ENCODE measurements around the gene OSTN.

Gene OSTN

DNA sequence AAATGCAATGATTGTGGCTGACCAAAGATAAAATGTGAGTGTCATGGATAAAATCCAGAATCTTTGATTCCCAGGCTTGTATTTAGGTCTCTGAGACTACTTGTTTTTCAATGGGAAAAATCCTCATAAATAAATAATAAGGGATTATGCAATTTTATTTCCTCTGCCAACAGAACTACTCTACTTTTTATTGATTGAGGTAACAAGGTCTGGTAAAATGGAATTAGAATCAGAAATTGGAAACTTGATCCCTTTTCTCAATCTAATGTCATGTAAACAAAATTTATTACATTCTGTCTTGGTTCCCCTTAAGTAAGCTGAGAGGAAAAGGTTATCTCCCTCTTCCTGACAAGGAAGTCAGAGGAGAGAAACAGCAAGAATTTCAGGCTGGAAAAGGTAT lies 81.8 kb downstream of the OSTN start:
- Histone ChIP-seq H3K36me3 (ENCODE audit: control insufficient read depth in 2 of 2, insufficient read depth in 2 of 2, low read length in 2 of 2) (no peaks in the 10 kb centered on the region), H3K27ac (ENCODE audit: low read depth in 2 of 2, low read length in 2 of 2) (no peak overlapping the region), H3K9me3 (ENCODE audit: control insufficient read depth in 2 of 2, low read length in 2 of 2) (no peaks in the 10 kb centered on the region), H3K9ac (ENCODE audit: low read depth in 1 of 2, low read length in 2 of 2) (no peak overlapping the region), H3K4me3 (ENCODE audit: low read length in 2 of 2) (no peak overlapping the region), H3K27me3 (ENCODE audit: control insufficient read depth in 2 of 2, insufficient read depth in 2 of 2, low read length in 2 of 2) (no peaks in the 10 kb centered on the region), H3K4me1 (ENCODE audit: control insufficient read depth in 2 of 2, insufficient read depth in 2 of 2, low read length in 2 of 2) (no peaks in the 10 kb centered on the region)

GRCh38 chr3:191282251-191283185 lies 83.5 kb downstream of the OSTN start:
- Histone ChIP-seq H3K9me3 (ENCODE audit: control insufficient read depth in 2 of 2, low read length in 2 of 2) (no peaks in the 10 kb centered on the region), H3K36me3 (ENCODE audit: control insufficient read depth in 2 of 2, insufficient read depth in 2 of 2, low read length in 2 of 2) (no peaks in the 10 kb centered on the region), H3K27ac (ENCODE audit: low read depth in 2 of 2, low read length in 2 of 2) (no peak overlapping the region), H3K4me3 (ENCODE audit: low read length in 2 of 2) (no peak overlapping the region), H3K27me3 (ENCODE audit: control insufficient read depth in 2 of 2, insufficient read depth in 2 of 2, low read length in 2 of 2) (no peaks in the 10 kb centered on the region), H3K4me1 (ENCODE audit: control insufficient read depth in 2 of 2, insufficient read depth in 2 of 2, low read length in 2 of 2) (no peaks in the 10 kb centered on the region), H3K9ac (ENCODE audit: low read depth in 1 of 2, low read length in 2 of 2) (no peak overlapping the region)

GRCh38 chr3:191283400-191283799 lies 84.4 kb downstream of the OSTN start:
- no peaks in the 10 kb centered on the region for H3K9me3 ChIP-seq (ENCODE audit: control insufficient read depth in 2 of 2, low read length in 2 of 2)
- no peak overlapping the region for H3K4me3 ChIP-seq (ENCODE audit: low read length in 2 of 2)
- H3K4me1 ChIP-seq (ENCODE audit: control insufficient read depth in 2 of 2, insufficient read depth in 2 of 2, low read length in 2 of 2), result no peaks in the 10 kb centered on the region
- H3K9ac ChIP-seq (ENCODE audit: low read depth in 1 of 2, low read length in 2 of 2), result no peak overlapping the region
- H3K27ac ChIP-seq (ENCODE audit: low read depth in 2 of 2, low read length in 2 of 2), result no peak overlapping the region
- no peaks in the 10 kb centered on the region for H3K27me3 ChIP-seq (ENCODE audit: control insufficient read depth in 2 of 2, insufficient read depth in 2 of 2, low read length in 2 of 2)
- H3K36me3 ChIP-seq (ENCODE audit: control insufficient read depth in 2 of 2, insufficient read depth in 2 of 2, low read length in 2 of 2), result no peaks in the 10 kb centered on the region

GRCh38 chr3:191290311-191291025 lies 91.4 kb downstream of the OSTN start:
- Histone ChIP-seq H3K27me3 (ENCODE audit: control insufficient read depth in 2 of 2, insufficient read depth in 2 of 2, low read length in 2 of 2) (no peaks in the 10 kb centered on the region), H3K4me1 (ENCODE audit: control insufficient read depth in 2 of 2, insufficient read depth in 2 of 2, low read length in 2 of 2) (no peaks in the 10 kb centered on the region), H3K4me3 (ENCODE audit: low read length in 2 of 2) (no peak overlapping the region), H3K9me3 (ENCODE audit: control insufficient read depth in 2 of 2, low read length in 2 of 2) (no peaks in the 10 kb centered on the region), H3K9ac (ENCODE audit: low read depth in 1 of 2, low read length in 2 of 2) (no peak overlapping the region), H3K27ac (ENCODE audit: low read depth in 2 of 2, low read length in 2 of 2) (peak overlapping the region in 1 of 2 donors; percentile 12), H3K36me3 (ENCODE audit: control insufficient read depth in 2 of 2, insufficient read depth in 2 of 2, low read length in 2 of 2) (no peaks in the 10 kb centered on the region)

DNA sequence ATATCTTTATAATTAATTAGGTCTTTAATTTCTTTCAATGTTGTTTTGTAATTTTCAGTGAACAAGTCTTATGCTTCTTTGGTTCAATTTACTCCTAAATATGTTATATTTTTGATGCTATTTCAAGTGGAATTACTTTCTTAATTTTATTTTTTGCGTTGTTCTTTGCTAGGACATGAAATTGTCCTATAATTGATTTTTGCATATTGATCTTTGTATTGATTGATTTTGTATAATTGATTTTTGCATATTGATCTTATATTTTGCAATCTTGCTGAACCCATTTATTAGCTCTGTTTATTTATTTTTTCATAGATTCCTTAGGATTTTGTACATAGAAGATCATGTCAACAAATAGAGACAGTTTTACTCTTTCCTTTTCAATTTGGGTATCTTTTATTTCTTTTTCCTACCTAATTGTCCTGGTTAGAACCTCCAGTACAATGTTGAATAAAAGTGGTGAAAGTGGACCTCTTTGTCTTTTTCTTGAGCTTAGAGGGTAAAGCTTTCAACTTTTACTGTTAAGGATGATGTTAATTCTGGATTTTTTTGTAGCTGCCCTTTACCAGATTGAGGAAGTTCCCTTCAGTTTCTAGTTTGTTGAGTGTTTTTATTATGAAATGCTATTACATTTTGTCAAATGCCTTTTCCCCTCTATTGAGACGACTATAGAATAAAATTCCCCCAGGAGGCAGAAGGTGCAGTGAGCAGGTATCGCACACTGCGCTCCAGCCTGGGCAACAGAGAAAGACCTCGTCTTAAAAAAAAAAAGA lies 93.4 kb downstream of the OSTN start:
- H3K9me3 ChIP-seq (ENCODE audit: control insufficient read depth in 2 of 2, low read length in 2 of 2), result no peaks in the 10 kb centered on the region
- H3K9ac ChIP-seq (ENCODE audit: low read depth in 1 of 2, low read length in 2 of 2), result no peak overlapping the region

GRCh38 chr3:191294291-191294690 lies 95.2 kb downstream of the OSTN start:
- Histone ChIP-seq H3K9ac (ENCODE audit: low read depth in 1 of 2, low read length in 2 of 2) (no peak overlapping the region), H3K4me3 (ENCODE audit: low read length in 2 of 2) (no peak overlapping the region), H3K4me1 (ENCODE audit: control insufficient read depth in 2 of 2, insufficient read depth in 2 of 2, low read length in 2 of 2) (no peaks in the 10 kb centered on the region), H3K27ac (ENCODE audit: low read depth in 2 of 2, low read length in 2 of 2) (no peak overlapping the region), H3K27me3 (ENCODE audit: control insufficient read depth in 2 of 2, insufficient read depth in 2 of 2, low read length in 2 of 2) (no peaks in the 10 kb centered on the region), H3K9me3 (ENCODE audit: control insufficient read depth in 2 of 2, low read length in 2 of 2) (no peaks in the 10 kb centered on the region), H3K36me3 (ENCODE audit: control insufficient read depth in 2 of 2, insufficient read depth in 2 of 2, low read length in 2 of 2) (no peaks in the 10 kb centered on the region)

More for the DNA sequence above, 93.4 kb downstream of the OSTN start:
- H3K27ac ChIP-seq (ENCODE audit: low read depth in 2 of 2, low read length in 2 of 2), result no peak overlapping the region
- no peaks in the 10 kb centered on the region for H3K27me3 ChIP-seq (ENCODE audit: control insufficient read depth in 2 of 2, insufficient read depth in 2 of 2, low read length in 2 of 2)
- H3K4me3 ChIP-seq (ENCODE audit: low read length in 2 of 2), result no peak overlapping the region
- no peaks in the 10 kb centered on the region for H3K36me3 ChIP-seq (ENCODE audit: control insufficient read depth in 2 of 2, insufficient read depth in 2 of 2, low read length in 2 of 2)
- H3K4me1 ChIP-seq (ENCODE audit: control insufficient read depth in 2 of 2, insufficient read depth in 2 of 2, low read length in 2 of 2), result no peaks in the 10 kb centered on the region

- H3K9ac ChIP-seq (ENCODE audit: low read depth in 1 of 2, low read length in 2 of 2), result no peak overlapping the region
- no peak overlapping the region for H3K4me3 ChIP-seq (ENCODE audit: low read length in 2 of 2)
- H3K4me1 ChIP-seq (ENCODE audit: control insufficient read depth in 2 of 2, insufficient read depth in 2 of 2, low read length in 2 of 2), result no peaks in the 10 kb centered on the region
- H3K27ac ChIP-seq (ENCODE audit: low read depth in 2 of 2, low read length in 2 of 2), result no peak overlapping the region
- no peaks in the 10 kb centered on the region for H3K27me3 ChIP-seq (ENCODE audit: control insufficient read depth in 2 of 2, insufficient read depth in 2 of 2, low read length in 2 of 2)
- no peaks in the 10 kb centered on the region for H3K36me3 ChIP-seq (ENCODE audit: control insufficient read depth in 2 of 2, insufficient read depth in 2 of 2, low read length in 2 of 2)
- H3K9me3 ChIP-seq (ENCODE audit: control insufficient read depth in 2 of 2, low read length in 2 of 2), result no peaks in the 10 kb centered on the region
Measured at GRCh38 chr3:191296041-191296541, 97.0 kb downstream of the OSTN start.

DNA sequence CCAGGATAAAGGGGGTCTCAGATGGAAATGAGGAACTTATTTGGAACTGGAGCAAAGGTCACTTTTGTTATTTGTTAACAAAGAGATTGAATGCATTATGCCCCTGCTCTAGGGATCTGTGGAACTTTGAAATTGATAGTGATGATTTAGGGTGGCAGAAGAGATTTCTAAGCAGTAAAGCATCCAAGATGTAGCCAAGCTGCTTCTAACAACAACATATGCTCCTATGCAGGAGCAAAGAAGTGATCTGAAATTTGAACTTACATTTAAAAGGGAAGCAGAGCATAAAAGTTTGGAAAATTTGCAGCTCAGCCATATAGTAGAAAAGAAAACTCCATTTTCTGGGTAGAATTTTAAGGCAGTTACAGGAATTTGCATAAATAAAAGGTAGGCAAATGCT lies 99.8 kb downstream of the OSTN start:
- no peaks in the 10 kb centered on the region for H3K27me3 ChIP-seq (ENCODE audit: control insufficient read depth in 2 of 2, insufficient read depth in 2 of 2, low read length in 2 of 2)
- H3K36me3 ChIP-seq (ENCODE audit: control insufficient read depth in 2 of 2, insufficient read depth in 2 of 2, low read length in 2 of 2), result no peaks in the 10 kb centered on the region
- H3K9ac ChIP-seq (ENCODE audit: low read depth in 1 of 2, low read length in 2 of 2), result no peak overlapping the region
- H3K9me3 ChIP-seq (ENCODE audit: control insufficient read depth in 2 of 2, low read length in 2 of 2), result no peaks in the 10 kb centered on the region
- H3K27ac ChIP-seq (ENCODE audit: low read depth in 2 of 2, low read length in 2 of 2), result no peak overlapping the region
- H3K4me1 ChIP-seq (ENCODE audit: control insufficient read depth in 2 of 2, insufficient read depth in 2 of 2, low read length in 2 of 2), result no peaks in the 10 kb centered on the region
- no peak overlapping the region for H3K4me3 ChIP-seq (ENCODE audit: low read length in 2 of 2)

DNA sequence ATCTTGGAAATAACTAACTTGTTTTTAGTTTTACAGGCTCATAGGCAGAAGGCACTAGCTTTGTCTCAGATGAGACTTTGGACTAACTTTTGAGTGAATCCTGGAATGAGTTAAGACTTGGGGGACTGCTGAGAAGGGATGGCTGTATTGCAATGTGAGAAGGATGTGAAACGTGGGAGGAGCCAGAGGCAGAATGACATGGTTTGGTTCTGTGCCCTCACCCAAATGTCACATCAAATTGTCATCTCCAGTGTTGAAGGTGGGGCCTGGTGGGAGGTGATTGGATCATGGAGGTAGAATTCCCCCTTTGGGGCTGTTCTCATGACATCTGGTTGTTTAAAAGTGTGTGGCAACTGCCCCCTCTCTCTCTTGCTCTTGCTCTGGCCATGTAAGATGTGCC lies 101.4 kb downstream of the OSTN start:
- H3K27ac ChIP-seq (ENCODE audit: low read depth in 2 of 2, low read length in 2 of 2), result no peak overlapping the region
- no peak overlapping the region for H3K9ac ChIP-seq (ENCODE audit: low read depth in 1 of 2, low read length in 2 of 2)
- no peaks in the 10 kb centered on the region for H3K36me3 ChIP-seq (ENCODE audit: control insufficient read depth in 2 of 2, insufficient read depth in 2 of 2, low read length in 2 of 2)
- no peaks in the 10 kb centered on the region for H3K4me1 ChIP-seq (ENCODE audit: control insufficient read depth in 2 of 2, insufficient read depth in 2 of 2, low read length in 2 of 2)
- H3K4me3 ChIP-seq (ENCODE audit: low read length in 2 of 2), result no peak overlapping the region
- H3K27me3 ChIP-seq (ENCODE audit: control insufficient read depth in 2 of 2, insufficient read depth in 2 of 2, low read length in 2 of 2), result no peaks in the 10 kb centered on the region
- no peaks in the 10 kb centered on the region for H3K9me3 ChIP-seq (ENCODE audit: control insufficient read depth in 2 of 2, low read length in 2 of 2)
